Femur (tissue), 1 donor: ENCODE measurements around the gene PTPRE.

ENCODE experiments used
- DNase-seq: peaks from one replicate; pipeline ENCODE4 v3.0.0-alpha.2; 2017

PTPRE gene

DNA sequence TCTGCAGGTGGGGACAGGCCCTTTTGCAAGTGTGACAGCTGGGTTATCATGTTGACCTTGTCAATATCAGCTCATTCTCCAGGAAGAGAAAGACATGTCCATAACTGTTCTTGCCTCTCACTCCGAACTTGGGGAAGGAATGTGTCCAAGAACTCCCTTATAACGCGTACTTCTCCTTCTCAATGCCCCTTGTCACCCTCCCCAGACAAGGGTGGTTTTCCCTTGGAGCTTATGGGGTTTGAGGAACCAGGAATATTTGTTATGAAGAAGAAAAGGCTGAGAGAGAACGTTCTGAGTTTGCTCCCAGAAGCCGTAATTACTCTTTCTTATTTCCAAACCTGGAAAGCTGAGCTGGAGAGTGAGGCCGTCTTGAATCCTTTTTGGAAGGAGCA is 141.9 kb downstream of the PTPRE start:
- no peak for DNase-seq

GRCh38 chr10:128049226-128050120 is 142.6 kb downstream of the PTPRE start:
- DNase-seq = no peak

GRCh38 chr10:128050121-128050516 is 143.2 kb downstream of the PTPRE start:
- no peak for DNase-seq

DNA sequence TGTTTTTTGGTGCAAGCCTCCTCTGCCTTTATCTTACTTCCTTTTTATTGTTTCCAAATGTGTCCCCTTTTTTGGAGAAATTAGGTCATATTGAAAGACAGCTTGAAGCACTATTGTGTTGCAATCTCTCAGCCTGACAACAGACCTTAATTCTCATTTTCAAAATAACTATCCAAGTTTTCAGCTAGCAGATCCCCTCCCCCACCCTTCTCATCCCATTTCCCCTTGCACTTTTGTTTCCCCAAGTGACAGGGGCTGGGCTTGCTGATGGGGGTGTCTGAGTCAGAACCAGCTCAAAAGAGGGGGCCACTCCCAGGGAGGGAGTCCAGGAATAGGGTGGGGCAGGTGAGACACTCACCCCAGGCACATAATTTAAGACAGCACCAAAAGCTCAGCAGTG is 144.0 kb downstream of the PTPRE start:
- DNase-seq = no peak

DNA sequence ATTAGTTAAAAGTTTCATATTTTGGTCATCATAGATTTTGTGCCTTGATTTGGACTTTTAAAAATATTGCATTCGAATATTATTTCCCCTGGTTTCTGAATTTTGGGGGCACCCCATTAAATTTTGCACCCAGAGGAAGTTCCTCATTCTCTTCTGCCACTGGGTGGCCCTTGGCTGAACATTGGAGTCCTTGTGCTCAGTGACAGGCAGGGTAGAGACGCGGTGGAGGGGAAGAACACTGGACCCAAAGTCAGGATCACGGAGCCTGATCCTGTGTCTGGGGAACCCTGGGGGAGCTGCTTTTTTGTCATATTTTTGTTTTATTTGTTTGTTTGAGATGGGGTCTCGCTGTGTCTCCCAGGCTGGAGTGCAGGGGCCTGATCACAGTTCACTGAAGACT is 144.6 kb downstream of the PTPRE start:
- no peak for DNase-seq

DNA sequence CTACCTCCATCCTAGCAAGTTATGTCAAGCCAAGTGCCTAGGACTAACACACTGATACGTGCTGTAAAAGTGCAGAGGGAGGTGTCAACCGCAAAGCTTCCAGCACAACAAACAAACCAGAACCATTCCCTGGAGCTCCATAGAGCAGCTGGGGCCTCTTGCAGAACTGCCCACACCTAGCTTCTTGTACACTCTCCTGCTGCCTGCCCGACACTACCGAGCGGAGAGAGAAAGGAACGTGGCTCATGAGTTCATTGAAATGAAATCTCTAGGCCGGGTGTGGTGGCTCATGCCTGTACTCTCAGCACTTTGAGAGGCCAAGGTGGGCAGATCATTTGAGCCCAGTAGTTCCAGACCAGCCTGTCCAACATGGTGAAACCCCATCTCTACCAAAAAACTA is 145.8 kb downstream of the PTPRE start:
- DNase-seq = no peak

DNA sequence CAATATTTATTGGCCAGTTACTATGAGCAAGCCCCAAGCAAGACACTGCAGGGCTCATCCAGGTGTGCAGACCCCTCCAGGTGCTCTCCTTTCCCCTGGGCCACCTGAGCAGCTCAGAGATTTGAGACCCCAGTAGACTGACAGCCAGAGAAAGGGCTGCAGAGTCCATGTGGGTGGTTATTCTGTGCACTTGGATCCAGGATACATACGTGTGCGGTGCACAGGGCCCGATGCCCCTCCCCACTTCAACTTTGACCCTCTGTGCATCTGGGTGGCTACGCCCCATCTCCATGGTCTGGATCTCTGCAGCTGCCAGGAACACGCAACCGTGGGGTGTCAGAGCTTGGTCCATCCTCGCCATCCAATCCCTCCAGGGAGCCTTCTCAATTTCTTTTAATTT is 146.5 kb downstream of the PTPRE start:
- DNase-seq = peak; percentile 9

- DNase-seq = peak; percentile 50
These were observed 147.5 kb downstream of the PTPRE start for GRCh38 chr10:128054163-128054970.

GRCh38 chr10:128055061-128055868 is 148.4 kb downstream of the PTPRE start:
- DNase-seq = no peak

GRCh38 chr10:128056303-128057050 is 149.6 kb downstream of the PTPRE start:
- DNase-seq = no peak

DNA sequence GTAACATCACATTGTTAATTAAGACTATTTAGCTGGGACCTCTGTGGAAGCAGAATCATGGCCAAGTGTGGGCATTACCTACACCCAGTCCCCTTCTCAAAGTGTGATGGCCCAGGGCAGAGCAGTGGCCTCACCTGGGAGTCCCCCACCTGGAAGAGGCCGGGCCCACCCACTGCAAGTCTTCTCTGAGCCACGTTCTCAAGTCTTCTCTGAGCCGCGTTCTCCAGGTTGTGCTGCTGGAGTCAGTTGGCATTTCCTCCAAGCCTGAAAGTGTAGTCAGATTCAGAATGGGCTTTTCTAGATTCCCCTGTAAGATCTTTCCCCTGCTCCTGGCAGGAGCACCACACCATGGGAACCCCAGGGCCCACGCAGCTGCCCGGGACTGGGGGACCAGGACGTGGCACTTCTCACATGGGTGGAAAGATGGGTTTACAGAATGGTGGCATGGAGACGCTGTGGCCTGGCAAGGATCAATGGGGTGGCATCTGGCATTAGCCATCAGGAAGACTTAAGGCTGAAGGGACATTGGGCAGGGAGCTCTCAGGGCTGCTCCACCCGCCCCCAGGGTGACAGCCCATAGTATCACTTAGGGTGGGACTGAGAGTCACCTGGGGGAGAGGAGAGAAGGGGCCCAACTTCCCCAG is 151.3 kb downstream of the PTPRE start:
- peak; percentile 7 for DNase-seq

- DNase-seq = peak; percentile 13
These were observed 151.8 kb downstream of the PTPRE start for GRCh38 chr10:128058750-128059134.

DNA sequence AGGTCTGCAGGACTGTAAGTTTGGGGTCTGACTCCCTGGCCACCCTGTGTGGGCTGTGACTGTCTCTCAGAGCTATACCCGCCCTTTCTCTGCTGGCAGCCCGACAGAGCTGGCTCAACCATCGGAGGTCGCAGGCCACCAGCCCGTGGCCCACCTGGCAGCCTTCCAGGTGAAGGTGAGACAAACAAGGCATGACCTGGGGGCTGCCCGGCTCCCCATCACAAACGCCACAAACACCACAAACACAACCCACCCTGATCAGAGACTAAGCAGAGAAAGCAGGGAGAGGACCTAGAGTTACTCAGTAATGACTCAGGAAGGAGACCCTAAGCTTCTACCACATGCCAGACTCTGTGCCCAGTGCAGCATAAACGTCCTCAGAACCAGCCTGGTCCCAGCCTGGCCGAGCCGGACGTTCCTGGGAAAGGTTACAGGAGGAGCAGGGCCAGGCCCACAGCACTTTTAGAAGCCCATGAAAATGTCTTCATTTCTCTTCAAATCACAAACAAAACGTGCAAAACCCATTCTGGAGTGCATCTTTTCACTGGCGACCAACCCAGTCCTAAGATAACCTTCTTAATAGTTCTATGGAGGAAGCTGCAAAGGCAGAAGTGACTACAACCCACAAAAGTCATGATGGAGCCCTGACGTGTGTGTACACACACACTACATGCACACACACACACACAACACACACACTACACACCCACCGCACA is 152.5 kb downstream of the PTPRE start:
- DNase-seq = peak; percentile 21

DNA sequence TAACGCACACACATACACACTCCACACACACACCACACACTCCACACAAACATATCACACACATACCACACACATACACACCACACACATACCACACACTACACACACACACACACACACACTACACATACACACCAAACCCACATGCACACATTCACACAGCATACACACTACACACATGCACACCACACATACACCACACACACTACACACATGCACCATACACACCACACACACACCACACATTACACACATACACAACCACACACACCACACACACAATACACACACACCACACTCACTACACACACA is 153.0 kb downstream of the PTPRE start:
- no peak for DNase-seq

GRCh38 chr10:128060341-128061250 is 153.7 kb downstream of the PTPRE start:
- peak; percentile 12 for DNase-seq

GRCh38 chr10:128061306-128062300 is 154.7 kb downstream of the PTPRE start:
- no peak for DNase-seq

- DNase-seq = peak; percentile 55
These were observed 155.5 kb downstream of the PTPRE start for GRCh38 chr10:128062331-128062880.

DNA sequence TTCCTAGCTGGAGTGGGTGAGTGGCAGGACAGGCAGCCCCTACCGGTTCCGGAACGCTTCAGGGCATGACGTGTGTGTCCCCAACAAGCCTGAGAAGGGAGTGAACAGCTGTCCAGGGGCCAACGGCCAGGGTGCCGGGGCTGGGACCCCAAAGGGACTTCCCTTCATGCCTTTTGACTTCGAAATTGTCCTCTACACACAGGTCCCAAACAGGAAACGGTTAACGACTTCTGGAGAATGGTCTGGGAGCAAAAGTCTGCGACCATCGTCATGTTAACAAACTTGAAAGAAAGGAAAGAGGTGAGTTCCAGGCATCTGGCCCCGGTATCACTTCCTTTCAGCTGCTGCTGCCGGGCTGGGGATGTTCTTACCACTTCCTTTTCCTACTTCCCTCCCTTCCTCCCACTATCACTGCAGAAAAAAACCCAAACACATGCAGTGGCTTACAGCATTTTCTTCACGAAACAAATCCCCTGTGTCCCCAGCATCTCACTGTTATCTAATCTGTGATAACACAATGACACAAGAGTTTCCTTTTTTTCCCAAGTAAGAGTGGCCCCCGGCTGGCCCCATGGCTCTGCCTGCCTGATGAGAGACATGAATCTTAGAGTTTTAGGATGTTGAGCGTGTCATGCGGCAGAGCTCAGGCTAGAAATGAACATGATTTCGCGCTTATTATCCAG is 156.1 kb downstream of the PTPRE start:
- peak; percentile 60 for DNase-seq
